ENCODE results near the gene ECEL1.

The ECEL1 gene

DNA sequence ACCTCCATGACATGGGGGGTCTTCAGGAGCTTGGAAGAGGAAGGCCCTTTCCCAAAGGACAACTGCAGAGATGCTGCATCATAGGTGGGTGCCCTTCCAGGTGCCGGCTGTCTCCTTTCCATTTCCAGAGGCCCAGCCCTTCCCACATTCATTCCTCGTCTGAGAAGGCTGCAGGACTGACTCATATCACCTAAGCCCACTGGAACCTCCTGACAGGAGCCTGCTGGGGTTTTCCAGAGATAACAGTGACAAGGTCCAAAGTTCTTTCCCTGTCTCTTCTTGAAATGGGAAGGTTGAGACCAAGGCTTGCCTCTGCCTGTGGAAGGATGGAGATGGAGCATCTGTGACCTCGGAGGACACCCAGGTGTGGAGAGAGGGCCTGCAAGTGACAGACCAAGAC lies 28.9 kb upstream of the ECEL1 start:
- no peak for TF ChIP-seq EZH2phosphoT487 (IDR thresholded peaks at IDR 0.05; ENCODE audit: low read depth)
- TF ChIP-seq, protein P1, sequence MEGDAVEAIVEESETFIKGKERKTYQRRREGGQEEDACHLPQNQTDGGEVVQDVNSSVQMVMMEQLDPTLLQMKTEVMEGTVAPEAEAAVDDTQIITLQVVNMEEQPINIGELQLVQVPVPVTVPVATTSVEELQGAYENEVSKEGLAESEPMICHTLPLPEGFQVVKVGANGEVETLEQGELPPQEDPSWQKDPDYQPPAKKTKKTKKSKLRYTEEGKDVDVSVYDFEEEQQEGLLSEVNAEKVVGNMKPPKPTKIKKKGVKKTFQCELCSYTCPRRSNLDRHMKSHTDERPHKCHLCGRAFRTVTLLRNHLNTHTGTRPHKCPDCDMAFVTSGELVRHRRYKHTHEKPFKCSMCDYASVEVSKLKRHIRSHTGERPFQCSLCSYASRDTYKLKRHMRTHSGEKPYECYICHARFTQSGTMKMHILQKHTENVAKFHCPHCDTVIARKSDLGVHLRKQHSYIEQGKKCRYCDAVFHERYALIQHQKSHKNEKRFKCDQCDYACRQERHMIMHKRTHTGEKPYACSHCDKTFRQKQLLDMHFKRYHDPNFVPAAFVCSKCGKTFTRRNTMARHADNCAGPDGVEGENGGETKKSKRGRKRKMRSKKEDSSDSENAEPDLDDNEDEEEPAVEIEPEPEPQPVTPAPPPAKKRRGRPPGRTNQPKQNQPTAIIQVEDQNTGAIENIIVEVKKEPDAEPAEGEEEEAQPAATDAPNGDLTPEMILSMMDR (IDR thresholded peaks at IDR 0.05; ENCODE audit: low read depth, low read length): no peak
- H2AFZ ChIP-seq (ENCODE audit: low read depth, low read length): no peak overlapping the region
- H3K9me3 ChIP-seq (ENCODE audit: insufficient read depth, low read length): no peaks in the 10 kb centered on the region
- no peaks in the 10 kb centered on the region for H4K20me1 ChIP-seq (ENCODE audit: insufficient read depth, low read length)
- no peaks in the 10 kb centered on the region for H3K4me1 ChIP-seq (ENCODE audit: low read length)
- no peak overlapping the region for H3K4me2 ChIP-seq (ENCODE audit: low read length)
- no peak overlapping the region for H3K9ac ChIP-seq (ENCODE audit: low read length)
- no peaks in the 10 kb centered on the region for H3K79me2 ChIP-seq (ENCODE audit: low read length)
- no peak overlapping the region for H3K4me3 ChIP-seq (ENCODE audit: low read length)
- H3K27me3 ChIP-seq (ENCODE audit: low read depth, low read length): no peaks in the 10 kb centered on the region
- H3K36me3 ChIP-seq (replicated peaks; ENCODE audit: low read depth, low read length): no peaks in the 10 kb centered on the region
- no peak overlapping the region for H3K27ac ChIP-seq (ENCODE audit: low read length)

DNA sequence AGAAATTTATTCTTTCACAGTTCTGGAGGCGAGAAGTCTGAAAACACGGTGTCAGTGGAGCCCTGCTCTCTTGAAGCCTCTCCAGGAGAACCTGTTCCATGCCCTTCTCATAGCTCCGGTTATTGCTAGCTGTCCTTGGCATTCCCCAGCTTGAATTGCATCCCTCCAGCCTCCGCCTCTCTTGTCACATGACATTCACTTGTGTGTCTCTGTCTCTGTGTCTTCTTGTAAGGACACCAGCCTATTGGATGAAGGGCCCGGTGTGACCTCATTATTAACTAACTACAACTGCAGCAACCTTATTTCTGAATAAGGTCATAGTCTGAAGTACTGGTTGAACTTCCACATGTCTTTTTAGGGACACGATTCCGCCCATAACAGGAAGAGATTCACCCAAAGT lies 28.0 kb upstream of the ECEL1 start:
- Histone ChIP-seq H3K79me2 (ENCODE audit: low read length) (no peaks in the 10 kb centered on the region), H3K9ac (ENCODE audit: low read length) (no peak overlapping the region), H3K9me3 (ENCODE audit: insufficient read depth, low read length) (no peaks in the 10 kb centered on the region), H3K27me3 (ENCODE audit: low read depth, low read length) (no peaks in the 10 kb centered on the region), H3K4me3 (ENCODE audit: low read length) (no peak overlapping the region), H2AFZ (ENCODE audit: low read depth, low read length) (no peak overlapping the region), H3K36me3 (replicated peaks; ENCODE audit: low read depth, low read length) (no peaks in the 10 kb centered on the region), H3K4me2 (ENCODE audit: low read length) (no peak overlapping the region), H4K20me1 (ENCODE audit: insufficient read depth, low read length) (no peaks in the 10 kb centered on the region), H3K4me1 (ENCODE audit: low read length) (no peaks in the 10 kb centered on the region), H3K27ac (ENCODE audit: low read length) (no peak overlapping the region)
- TF ChIP-seq EZH2phosphoT487 (IDR thresholded peaks at IDR 0.05; ENCODE audit: low read depth): no peak
- TF ChIP-seq, protein P1 (IDR thresholded peaks at IDR 0.05; ENCODE audit: low read depth, low read length): no peak

DNA sequence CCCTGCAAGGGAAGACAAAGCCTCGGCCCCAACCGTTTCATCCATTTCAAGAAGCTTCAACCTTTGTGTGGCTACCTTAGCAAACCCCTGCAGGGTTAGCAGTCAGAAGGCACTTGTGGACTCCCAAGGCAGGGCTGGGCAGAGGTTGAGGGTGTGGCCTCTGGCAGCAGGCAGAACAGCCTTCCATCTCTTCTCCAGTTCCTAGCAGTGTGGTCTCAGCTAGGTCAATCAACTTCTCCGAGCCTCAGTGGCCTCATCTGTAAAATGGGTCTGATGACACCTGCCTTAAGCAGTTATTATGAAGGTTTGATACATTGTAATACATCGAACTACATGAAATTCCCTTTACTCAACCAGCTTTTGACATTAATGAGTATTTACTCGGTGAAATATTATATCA lies 25.7 kb upstream of the ECEL1 start:
- Histone ChIP-seq H3K36me3 (replicated peaks; ENCODE audit: low read depth, low read length) (no peaks in the 10 kb centered on the region), H3K27ac (ENCODE audit: low read length) (no peak overlapping the region), H4K20me1 (ENCODE audit: insufficient read depth, low read length) (no peaks in the 10 kb centered on the region), H3K9me3 (ENCODE audit: insufficient read depth, low read length) (no peaks in the 10 kb centered on the region), H3K4me3 (ENCODE audit: low read length) (no peak overlapping the region), H3K9ac (ENCODE audit: low read length) (no peak overlapping the region), H2AFZ (ENCODE audit: low read depth, low read length) (no peak overlapping the region), H3K4me1 (ENCODE audit: low read length) (no peaks in the 10 kb centered on the region), H3K27me3 (ENCODE audit: low read depth, low read length) (no peaks in the 10 kb centered on the region), H3K4me2 (ENCODE audit: low read length) (no peak overlapping the region), H3K79me2 (ENCODE audit: low read length) (no peaks in the 10 kb centered on the region)
- TF ChIP-seq EZH2phosphoT487 (IDR thresholded peaks at IDR 0.05; ENCODE audit: low read depth): no peak
- TF ChIP-seq, protein P1 (IDR thresholded peaks at IDR 0.05; ENCODE audit: low read depth, low read length): no peak

DNA sequence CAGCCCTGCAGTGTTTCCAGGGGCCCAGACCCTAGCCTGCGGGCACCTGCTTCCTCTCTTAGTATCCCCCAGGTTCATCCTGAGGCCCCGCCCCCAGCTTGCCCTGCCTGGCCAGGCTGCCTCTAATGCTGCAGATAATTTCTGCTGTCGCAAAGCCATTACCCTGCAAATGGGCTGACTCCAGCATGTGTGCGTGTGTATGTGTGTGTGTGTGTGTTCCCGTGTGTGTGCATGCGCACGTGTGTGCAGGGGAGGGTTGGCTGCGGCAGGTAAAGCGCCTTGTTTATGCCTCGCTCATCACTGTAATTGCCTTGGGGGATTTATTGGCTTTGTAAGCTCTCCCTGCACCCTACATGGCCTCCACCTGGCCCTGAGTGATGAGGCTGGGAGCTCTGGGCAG lies 25.0 kb upstream of the ECEL1 start:
- no peak overlapping the region for H3K4me3 ChIP-seq (ENCODE audit: low read length)
- H3K79me2 ChIP-seq (ENCODE audit: low read length): no peaks in the 10 kb centered on the region
- no peaks in the 10 kb centered on the region for H3K36me3 ChIP-seq (replicated peaks; ENCODE audit: low read depth, low read length)
- H2AFZ ChIP-seq (ENCODE audit: low read depth, low read length): no peak overlapping the region
- H3K4me2 ChIP-seq (ENCODE audit: low read length): no peak overlapping the region
- H3K27ac ChIP-seq (ENCODE audit: low read length): no peak overlapping the region
- no peaks in the 10 kb centered on the region for H4K20me1 ChIP-seq (ENCODE audit: insufficient read depth, low read length)
- H3K27me3 ChIP-seq (ENCODE audit: low read depth, low read length): no peaks in the 10 kb centered on the region
- no peak overlapping the region for H3K9ac ChIP-seq (ENCODE audit: low read length)
- no peaks in the 10 kb centered on the region for H3K9me3 ChIP-seq (ENCODE audit: insufficient read depth, low read length)
- TF ChIP-seq, protein P1 (IDR thresholded peaks at IDR 0.05; ENCODE audit: low read depth, low read length): no peak
- TF ChIP-seq EZH2phosphoT487 (IDR thresholded peaks at IDR 0.05; ENCODE audit: low read depth): no peak
- no peaks in the 10 kb centered on the region for H3K4me1 ChIP-seq (ENCODE audit: low read length)
